IMR-90 (cell line): ENCODE results near the gene BMPER.

Experiments used
- BHLHE40 ChIP-seq: fragments of 150-350 bp; IDR thresholded peaks from 2 replicates; pipeline ENCODE4 v1.6.1; 2016; ENCODE audit warnings: mild to moderate bottlenecking, low read depth, low read length
- CEBPB ChIP-seq: IDR thresholded peaks from 2 replicates; pipeline ENCODE4 v1.6.1; 2012; ENCODE audit warnings: low read depth, low read length, improper control_type of control experiment
- CTCF ChIP-seq: conservative IDR thresholded peaks from 2 replicates; pipeline ENCODE4 v1.5.1; 2012; ENCODE audit warnings: mild to moderate bottlenecking, low read depth, low read length, improper control_type of control experiment
- ELK1 ChIP-seq: fragments of 150-350 bp; IDR thresholded peaks from 2 replicates; pipeline ENCODE4 v1.6.1; 2016; ENCODE audit warnings: low read depth, mild to moderate bottlenecking, low read length, moderate library complexity, borderline replicate concordance
- MAFK ChIP-seq: IDR thresholded peaks from 2 replicates; pipeline ENCODE4 v1.6.1; 2012; ENCODE audit warnings: low read depth, low read length, improper control_type of control experiment
- POLR2A ChIP-seq: IDR thresholded peaks from 2 replicates; pipeline ENCODE4 v1.6.1; 2012; ENCODE audit warnings: mild to moderate bottlenecking, low read depth, low read length
- RAD21 ChIP-seq: IDR thresholded peaks from 2 replicates; pipeline ENCODE4 v1.6.1; 2012; ENCODE audit warnings: low read length, improper control_type of control experiment

- TF ChIP-seq RAD21 = no peak
- no peak for TF ChIP-seq CTCF
- TF ChIP-seq ELK1 = no peak
- TF ChIP-seq BHLHE40 = no peak
- TF ChIP-seq MAFK = no peak
- TF ChIP-seq POLR2A = no peak
- TF ChIP-seq CEBPB = no peak
These were observed 111.5 kb downstream of the BMPER start for GRCh38 chr7:34016876-34017275.
